OCI-LY7 (cell line): ENCODE data around the gene CNOT1. TPM values are rescaled to one million over a fixed set of nuclear protein-coding genes. Genes with fewer than 3 reads are reported as not detected.

Experiments
- BruUV-seq: library from RNA; stranded (reverse); fragments of 400-500 nt; replicated peaks from 2 replicates; lab custom pipeline; 2021; lab: Mats Ljungman, UMichigan
- CTCF ChIA-PET: fragments of 300-600 bp; sonication (Branson Sonifier 250); formaldehyde crosslinking; loops from one replicate; lab custom pipeline; 2022; ENCODE audit warnings: antibody characterized with exemption; ENCODE audit not compliant: unreplicated experiment; lab: Charles Lee
- POLR2A ChIA-PET: fragments of 300-600 bp; sonication (Branson Sonifier 250); formaldehyde crosslinking; loops from one replicate; lab custom pipeline; 2022; ENCODE audit warnings: antibody characterized with exemption; lab: Charles Lee
- DNase-seq: peaks from one replicate; pipeline ENCODE4 v3.0.0-alpha.2; 2015; ENCODE audit warnings: low spot score
- H2AFZ ChIP-seq: fragments of 200-600 bp; sonication (generic), shearing (Covaris generic); 2 replicates; pipeline ENCODE4 v1.6.1; 2014; ENCODE audit warnings: mild to moderate bottlenecking, antibody characterized with exemption, low read length, moderate library complexity
- H3K27ac ChIP-seq: fragments of 200-600 bp; sonication (generic); 2 replicates; pipeline ENCODE4 v1.5.1; 2014; ENCODE audit warnings: mixed run types, low read depth, mild to moderate bottlenecking, moderate library complexity, low read length, inconsistent platforms; ENCODE audit not compliant: poor library complexity, severe bottlenecking
- H3K36me3 ChIP-seq: fragments of 200-600 bp; sonication (generic); 2 replicates; pipeline ENCODE4 v1.6.1; 2014; ENCODE audit warnings: mild to moderate bottlenecking, antibody characterized with exemption, low read length, moderate library complexity, mixed read lengths; ENCODE audit not compliant: insufficient read depth
- H3K4me1 ChIP-seq: fragments of 200-600 bp; sonication (generic); 2 replicates; pipeline ENCODE4 v1.5.1; 2014; ENCODE audit warnings: mild to moderate bottlenecking, low read length; ENCODE audit not compliant: insufficient read depth, poor library complexity, severe bottlenecking
- H3K4me2 ChIP-seq: fragments of 200-600 bp; sonication (generic); 2 replicates; pipeline ENCODE4 v1.6.1; 2014; ENCODE audit warnings: mild to moderate bottlenecking, low read length
- H3K4me3 ChIP-seq: fragments of 200-600 bp; sonication (generic); 2 replicates; pipeline ENCODE4 v1.5.1; 2014; ENCODE audit warnings: mild to moderate bottlenecking, low read depth, low read length; ENCODE audit not compliant: poor library complexity, severe bottlenecking
- H3K79me2 ChIP-seq: fragments of 200-600 bp; sonication (generic); 2 replicates; pipeline ENCODE4 v1.6.1; 2016; ENCODE audit warnings: low read depth, mild to moderate bottlenecking, low read length, moderate library complexity, mixed read lengths; ENCODE audit not compliant: insufficient read depth
- H3K9me2 ChIP-seq: fragments of 200-600 bp; sonication (generic); 2 replicates; pipeline ENCODE4 v1.6.1; 2016; ENCODE audit warnings: mild to moderate bottlenecking, low read length, mixed read lengths; ENCODE audit not compliant: insufficient read depth
- H3K9me3 ChIP-seq: fragments of 200-600 bp; sonication (generic); 2 replicates; pipeline ENCODE4 v1.6.1; 2014; ENCODE audit warnings: mild to moderate bottlenecking, mixed run types, low read length, mixed read lengths
- H4K20me1 ChIP-seq: fragments of 200-600 bp; sonication (generic); 2 replicates; pipeline ENCODE4 v1.6.1; 2014; ENCODE audit warnings: mild to moderate bottlenecking, antibody characterized with exemption, low read length, moderate library complexity, mixed read lengths; ENCODE audit not compliant: insufficient read depth
- CTCF ChIP-seq: fragments of 200-600 bp; sonication (generic); conservative IDR thresholded peaks from 2 replicates; pipeline ENCODE4 v1.5.1; 2014; ENCODE audit warnings: mild to moderate bottlenecking, antibody characterized with exemption, low read length, moderate library complexity, mixed read lengths
- EZH2phosphoT487 ChIP-seq: fragments of 200-600 bp; sonication (generic); IDR thresholded peaks from 2 replicates; pipeline ENCODE4 v1.6.1; 2018; ENCODE audit warnings: low read depth, borderline replicate concordance, mild to moderate bottlenecking, mixed run types, antibody characterized with exemption, low read length, moderate library complexity, mixed read lengths
- intact Hi-C: fragments of 100-400 bp; cut with micrococcal nuclease; formaldehyde crosslinking; loops from one replicate; pipeline ENCODE4 v1.10.0; 2022; ENCODE audit not compliant: unreplicated experiment
- total RNA-seq, 2 experiments: library from RNA; depleted of rRNA in 1 of 2; stranded (reverse); fragments of >200 nt in 1 of 2; shearing (Covaris generic) in 1 of 2; gene quantifications; 2 replicates each; pipeline ENCODE4 v1.2.3, GENCODE V29; 2014 to 2022

Gene CNOT1
- total RNA-seq, 2 experiments from 2014 or later: 230 to 288 TPM

- intact Hi-C loops: no loop called here
- no TSS peak for BruUV-seq
- Histone ChIP-seq H3K9me3 (no peaks in the 10 kb centered on the region), H3K4me2 (no peak overlapping the region), H3K4me3 (no peak overlapping the region), H3K27ac (no peak overlapping the region), H3K79me2 (no peaks in the 10 kb centered on the region), H3K36me3 (peaks cover 99% of the 10 kb centered on the region), H2AFZ (no peak overlapping the region), H3K9me2 (no peaks in the 10 kb centered on the region), H3K4me1 (no peaks in the 10 kb centered on the region), H4K20me1 (0 out of 2 replicates have a peak, but pooled peaks cover 9% of the 10 kb centered on the region)
- ChIA-PET CTCF (no interaction called here), POLR2A (interaction anchor here (1.3 kb wide), 1 partner anchor 9 kb away, joined by 4 read pairs; no protein-coding TSS in a partner anchor)
- DNase-seq: no peak
- TF ChIP-seq CTCF (no peak), EZH2phosphoT487 (no peak)
These were observed 97.2 kb downstream of the CNOT1 start for GRCh38 chr16:58532414-58532813.

- H3K9me2 ChIP-seq: no peaks in the 10 kb centered on the region
- H3K4me1 ChIP-seq: no peaks in the 10 kb centered on the region
- no peak for TF ChIP-seq EZH2phosphoT487
- no peak for TF ChIP-seq CTCF
- no peak overlapping the region for H3K4me3 ChIP-seq
- 0 out of 2 replicates have a peak, but pooled peaks cover 9% of the 10 kb centered on the region for H4K20me1 ChIP-seq
- ChIA-PET POLR2A (interaction anchor here (0.7 to 1.2 kb wide), 2 partner anchors 43 to 50 kb away, joined by 3 read pairs; no protein-coding TSS in a partner anchor), CTCF (no interaction called here)
- peaks cover 97% of the 10 kb centered on the region for H3K36me3 ChIP-seq
- no peak for DNase-seq
- no peak overlapping the region for H2AFZ ChIP-seq
- H3K27ac ChIP-seq: no peak overlapping the region
- H3K79me2 ChIP-seq: no peaks in the 10 kb centered on the region
- intact Hi-C loops: no loop called here
- no peaks in the 10 kb centered on the region for H3K9me3 ChIP-seq
- BruUV-seq: no TSS peak
- no peak overlapping the region for H3K4me2 ChIP-seq
These were observed 99.4 kb downstream of the CNOT1 start for GRCh38 chr16:58530179-58530578.

GRCh38 chr16:58519707-58520106 is 109.9 kb downstream of the CNOT1 start:
- Histone ChIP-seq H2AFZ (no peak overlapping the region), H3K79me2 (no peaks in the 10 kb centered on the region), H3K36me3 (peaks cover 92% of the 10 kb centered on the region), H3K4me2 (no peak overlapping the region), H3K9me3 (no peaks in the 10 kb centered on the region), H4K20me1 (peaks cover 6% of the 10 kb centered on the region; the same call in 1 of the 2 replicates), H3K4me3 (no peak overlapping the region), H3K9me2 (no peaks in the 10 kb centered on the region), H3K4me1 (peaks cover 15% of the 10 kb centered on the region), H3K27ac (no peak overlapping the region)
- CTCF ChIA-PET: interaction anchor here (1.9 kb wide), 1 partner anchor 141 kb away, joined by 4 read pairs; no protein-coding TSS in a partner anchor
- DNase-seq: no peak
- intact Hi-C loops: no loop called here
- TF ChIP-seq CTCF: no peak
- no TSS peak for BruUV-seq
- POLR2A ChIA-PET: interaction anchor here (0.5 to 2.9 kb wide), 4 partner anchors 17 to 173 kb away, joined by 3 to 9 read pairs (median 6); no protein-coding TSS in a partner anchor
